OCI-LY7 (cell line): ENCODE data around the gene KANSL3.

ENCODE experiments used
- CTCF ChIP-seq: fragments of 200-600 bp; sonication (generic); conservative IDR thresholded peaks from 2 replicates; pipeline ENCODE4 v1.5.1; 2014; ENCODE audit warnings: mild to moderate bottlenecking, antibody characterized with exemption, low read length, moderate library complexity, mixed read lengths
- EZH2phosphoT487 ChIP-seq: fragments of 200-600 bp; sonication (generic); IDR thresholded peaks from 2 replicates; pipeline ENCODE4 v1.6.1; 2018; ENCODE audit warnings: low read depth, borderline replicate concordance, mild to moderate bottlenecking, mixed run types, antibody characterized with exemption, low read length, moderate library complexity, mixed read lengths

GRCh38 chr2:96547731-96548171, 90.4 kb downstream of the KANSL3 start:
- TF ChIP-seq EZH2phosphoT487 (no peak), CTCF (no peak)
